HL-60 (cell line): Measurements from ENCODE around the gene MRPL48.

ENCODE experiments used
- DNase-seq, 2 experiments: peaks; one replicate each; pipeline ENCODE4 v3.0.0-alpha.2; 2010 to 2020; ENCODE audit warnings: low read depth in 1 of 2, low spot score in 1 of 2
- H3K27ac ChIP-seq: fragments of 250-450 bp; sonication (Bioruptor Pico); replicated peaks from 2 replicates; pipeline ENCODE4 v1.5.1; 2020; ENCODE audit warnings: mild to moderate bottlenecking, moderate library complexity
- H3K27me3 ChIP-seq: fragments of 250-450 bp; sonication (Bioruptor Pico); 2 replicates; pipeline ENCODE4 v1.5.1; 2021; ENCODE audit warnings: mild to moderate bottlenecking, moderate library complexity; ENCODE audit not compliant: insufficient read depth, poor library complexity, severe bottlenecking
- H3K4me3 ChIP-seq: replicated peaks from 2 replicates; pipeline ENCODE4 v1.5.1; 2011; ENCODE audit warnings: mild to moderate bottlenecking, control low read depth, low read length; ENCODE audit not compliant: insufficient read depth
- GABPA ChIP-seq: IDR thresholded peaks from 2 replicates; pipeline ENCODE4 v1.6.1; 2012; ENCODE audit warnings: low read depth
- POLR2AphosphoS5 ChIP-seq: IDR thresholded peaks from 2 replicates; pipeline ENCODE4 v1.6.1; 2012; ENCODE audit warnings: low read depth
- REST ChIP-seq: IDR thresholded peaks from 2 replicates; pipeline ENCODE4 v1.6.1; 2012; ENCODE audit warnings: low read depth; ENCODE audit not compliant: insufficient replicate concordance
- SPI1 ChIP-seq: IDR thresholded peaks from 2 replicates; pipeline ENCODE4 v1.6.1; 2012; ENCODE audit warnings: low read depth, mild to moderate bottlenecking, borderline replicate concordance
- TF ChIP-seq, protein P1 (sequence below): IDR thresholded peaks from one replicate; pipeline ENCODE4 v1.5.1; 2011; ENCODE audit warnings: low read length, control low read depth, inconsistent platforms; ENCODE audit not compliant: insufficient read depth

The MRPL48 gene

DNA sequence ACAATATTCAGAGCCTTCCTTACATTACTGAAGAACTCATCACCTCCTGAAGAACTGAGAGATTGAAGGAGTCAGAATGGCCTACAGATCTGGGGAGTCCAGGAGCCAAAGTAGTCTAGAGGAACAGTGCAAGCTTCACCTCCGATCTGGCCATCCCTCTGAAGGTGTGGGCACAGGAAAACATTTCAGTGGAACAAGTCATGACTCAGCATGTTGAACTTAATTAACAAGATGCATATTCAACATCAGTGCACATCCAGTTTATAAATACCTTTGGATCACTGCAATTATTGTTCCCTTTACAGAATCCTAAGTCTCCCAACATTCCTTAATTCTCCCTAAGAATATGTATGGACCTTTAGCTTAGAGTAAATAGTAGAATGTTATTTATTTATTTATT is 114.6 kb downstream of the MRPL48 start:
- TF ChIP-seq SPI1 (no peak), REST (no peak), POLR2AphosphoS5 (no peak), GABPA (no peak)
- TF ChIP-seq, protein P1, sequence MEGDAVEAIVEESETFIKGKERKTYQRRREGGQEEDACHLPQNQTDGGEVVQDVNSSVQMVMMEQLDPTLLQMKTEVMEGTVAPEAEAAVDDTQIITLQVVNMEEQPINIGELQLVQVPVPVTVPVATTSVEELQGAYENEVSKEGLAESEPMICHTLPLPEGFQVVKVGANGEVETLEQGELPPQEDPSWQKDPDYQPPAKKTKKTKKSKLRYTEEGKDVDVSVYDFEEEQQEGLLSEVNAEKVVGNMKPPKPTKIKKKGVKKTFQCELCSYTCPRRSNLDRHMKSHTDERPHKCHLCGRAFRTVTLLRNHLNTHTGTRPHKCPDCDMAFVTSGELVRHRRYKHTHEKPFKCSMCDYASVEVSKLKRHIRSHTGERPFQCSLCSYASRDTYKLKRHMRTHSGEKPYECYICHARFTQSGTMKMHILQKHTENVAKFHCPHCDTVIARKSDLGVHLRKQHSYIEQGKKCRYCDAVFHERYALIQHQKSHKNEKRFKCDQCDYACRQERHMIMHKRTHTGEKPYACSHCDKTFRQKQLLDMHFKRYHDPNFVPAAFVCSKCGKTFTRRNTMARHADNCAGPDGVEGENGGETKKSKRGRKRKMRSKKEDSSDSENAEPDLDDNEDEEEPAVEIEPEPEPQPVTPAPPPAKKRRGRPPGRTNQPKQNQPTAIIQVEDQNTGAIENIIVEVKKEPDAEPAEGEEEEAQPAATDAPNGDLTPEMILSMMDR = no peak
- Histone ChIP-seq H3K4me3 (no peak overlapping the region), H3K27ac (no peak overlapping the region), H3K27me3 (no peaks in the 10 kb centered on the region)
- DNase-seq = no peak

- TF ChIP-seq GABPA (no peak), REST (no peak), POLR2AphosphoS5 (no peak), SPI1 (no peak)
- TF ChIP-seq, protein P1 = no peak
- no peaks in the 10 kb centered on the region for H3K27me3 ChIP-seq
- peak; percentile 67 to 91 for DNase-seq
- H3K4me3 ChIP-seq = no peak overlapping the region
- no peak overlapping the region for H3K27ac ChIP-seq
Observed at GRCh38 chr11:73907191-73907590, 119.5 kb downstream of the MRPL48 start.

DNA sequence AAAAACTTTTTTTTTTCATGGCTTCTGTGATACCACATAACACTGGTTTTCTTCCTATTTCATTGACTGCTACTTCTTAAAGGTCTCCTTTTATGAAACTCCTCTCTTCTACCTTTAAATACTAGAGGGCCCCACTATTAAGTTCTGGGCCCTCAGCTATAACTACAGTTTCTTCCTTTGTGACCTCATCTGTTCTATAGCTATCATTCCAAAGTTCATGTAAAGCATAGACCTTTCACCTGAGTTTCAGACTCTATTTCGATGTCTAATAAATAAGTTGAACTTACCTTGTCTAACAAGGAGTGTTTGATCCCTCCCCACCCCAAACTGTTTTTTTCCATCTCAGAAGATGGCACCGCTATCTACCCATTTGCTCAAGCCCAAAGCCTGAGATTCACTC is 124.4 kb downstream of the MRPL48 start:
- no peak overlapping the region for H3K27ac ChIP-seq
- H3K27me3 ChIP-seq = no peaks in the 10 kb centered on the region
- no peak for DNase-seq
- no peak overlapping the region for H3K4me3 ChIP-seq
- TF ChIP-seq POLR2AphosphoS5 = no peak
- no peak for TF ChIP-seq REST
- TF ChIP-seq SPI1 = no peak
- TF ChIP-seq GABPA = no peak
- TF ChIP-seq, protein P1 = no peak
